CD4-positive, alpha-beta T cell treated with Interleukin-17A for 1 hour (primary cell): ENCODE data around the gene FKBP2.

Source experiments
- DNase-seq: peaks from one replicate; pipeline ENCODE4 v3.0.0-alpha.2; 2020

FKBP2 gene

GRCh38 chr11:64250415-64251015 lies 9.6 kb downstream of the FKBP2 start:
- DNase-seq, result no peak

DNA sequence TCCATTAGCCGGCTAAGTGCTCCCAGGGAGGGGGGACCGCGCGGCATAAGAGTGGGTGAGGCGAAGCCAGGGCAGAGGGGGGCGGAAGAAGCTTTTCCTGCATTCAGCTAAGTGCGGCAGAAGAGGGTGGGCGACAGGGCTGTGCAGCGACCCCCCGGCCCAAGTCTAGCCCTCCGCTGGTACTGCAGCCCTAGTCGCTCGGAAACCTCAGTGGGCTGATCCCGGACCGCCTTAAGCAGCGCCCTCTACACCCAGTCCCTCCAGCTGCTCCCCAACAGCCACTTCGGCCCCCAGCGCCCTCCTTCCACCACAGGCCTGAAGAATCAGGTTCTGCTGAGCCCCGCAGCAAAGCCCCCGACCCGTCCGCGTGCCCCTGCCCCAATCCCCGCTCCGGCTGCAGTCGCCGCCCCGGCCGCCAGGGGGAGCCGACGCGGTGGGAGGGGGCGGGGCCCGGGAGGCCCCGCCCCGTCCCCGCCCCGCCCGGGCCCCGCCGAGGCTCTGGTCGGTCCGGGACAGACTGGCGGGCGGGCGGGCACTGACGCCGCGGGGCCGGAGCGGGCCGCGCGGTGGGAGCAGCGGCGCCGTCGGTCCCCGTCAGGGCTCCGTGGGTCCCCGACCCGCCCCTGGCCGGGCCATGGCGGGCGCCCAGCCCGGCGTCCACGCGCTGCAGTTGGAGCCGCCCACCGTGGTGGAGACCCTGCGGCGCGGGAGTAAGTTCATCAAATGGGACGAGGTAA lies 10.3 kb downstream of the FKBP2 start, which contains the start of gene PLCB3:
Gene PLCB3 (plus strand): TSS at position 515 of the 737 bp plus-strand sequence. CDS start 120 bp downstream, at position 635.
- DNase-seq, result peak; percentile 70

- DNase-seq, result no peak
Observed at GRCh38 chr11:64251753-64252002, 10.8 kb downstream of the FKBP2 start.

DNA sequence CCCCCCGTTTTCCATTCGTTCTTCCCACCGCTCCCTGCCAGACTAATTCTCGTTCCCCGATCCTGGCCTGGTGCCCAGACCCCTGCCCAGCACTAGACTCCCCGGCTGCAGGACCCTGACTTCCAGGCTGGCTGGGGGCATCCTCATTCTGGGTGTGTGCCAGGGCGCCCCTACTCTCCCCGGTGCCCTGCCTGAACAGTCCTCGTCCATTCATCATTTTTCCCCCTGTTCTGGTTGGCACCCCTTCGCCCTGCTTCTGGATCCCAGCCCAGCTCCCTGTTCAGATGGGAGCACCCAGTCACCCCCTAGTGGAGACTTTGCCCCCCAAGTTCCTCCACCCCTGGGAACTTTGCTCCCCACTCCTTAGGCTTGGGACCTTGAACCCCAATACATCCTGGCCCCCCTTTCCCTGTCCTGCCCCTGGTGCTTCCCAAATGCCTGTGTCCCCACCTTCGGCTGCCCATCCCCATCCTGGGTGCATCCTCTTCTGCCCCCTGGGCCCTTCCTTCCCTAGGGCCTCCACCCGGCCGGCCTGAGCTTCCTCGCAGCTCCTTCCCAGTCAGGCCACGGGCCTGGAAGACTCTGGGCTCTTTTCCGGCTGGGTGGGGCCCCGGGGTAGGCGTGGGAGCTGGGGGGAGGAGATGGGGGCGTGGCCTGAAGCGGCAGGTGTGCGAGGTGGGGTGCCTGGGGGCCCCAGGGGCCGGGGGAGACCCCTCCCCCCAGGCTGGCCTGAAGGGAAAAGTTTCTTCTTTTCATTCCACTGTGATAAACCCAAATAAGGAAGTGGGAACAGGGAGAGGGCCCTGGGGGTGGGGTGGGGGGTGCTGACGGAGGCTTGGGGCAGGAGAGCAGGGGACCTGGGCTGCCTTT lies 11.3 kb downstream of the FKBP2 start:
- DNase-seq, result no peak

GRCh38 chr11:64253043-64253442 lies 12.1 kb downstream of the FKBP2 start:
- DNase-seq, result no peak

DNA sequence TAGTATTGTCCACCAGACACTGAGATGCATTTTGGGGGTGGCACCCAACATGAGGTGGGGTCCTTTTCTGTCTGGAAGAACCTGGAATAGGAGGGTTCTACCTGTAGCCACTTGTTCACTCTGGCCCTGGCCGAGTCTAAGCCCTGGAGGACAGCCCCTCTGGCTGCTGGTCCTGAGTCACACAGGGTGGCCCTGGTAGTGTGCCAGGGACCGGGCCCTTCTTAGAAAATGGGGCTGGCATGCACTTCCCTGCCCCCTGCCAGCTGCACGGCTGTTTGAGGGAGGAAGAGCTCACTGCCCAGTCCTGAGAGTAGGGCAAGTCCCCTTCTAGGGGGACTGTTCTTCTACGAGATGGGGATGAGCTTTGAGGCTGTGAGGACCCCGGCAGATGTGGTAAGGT lies 12.6 kb downstream of the FKBP2 start:
- DNase-seq, result no peak

DNA sequence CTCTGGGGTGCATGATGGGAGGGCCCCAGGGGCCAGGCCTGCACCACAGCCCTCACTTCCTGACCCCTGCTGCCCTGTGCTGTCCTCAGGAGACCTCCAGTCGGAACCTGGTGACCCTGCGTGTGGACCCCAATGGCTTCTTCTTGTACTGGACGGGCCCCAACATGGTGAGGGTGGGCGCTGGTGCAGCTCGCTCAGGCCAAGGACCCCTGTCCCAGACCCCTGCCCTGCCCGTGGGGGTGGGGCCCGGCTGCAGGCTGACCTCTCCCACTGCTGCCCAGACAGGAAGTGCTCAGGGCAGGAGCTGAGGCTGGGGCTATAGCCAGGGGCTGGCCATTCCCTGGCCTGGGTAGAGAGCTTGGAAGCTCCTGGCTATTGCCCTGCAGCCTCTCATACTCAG lies 13.4 kb downstream of the FKBP2 start:
- DNase-seq, result no peak

DNA sequence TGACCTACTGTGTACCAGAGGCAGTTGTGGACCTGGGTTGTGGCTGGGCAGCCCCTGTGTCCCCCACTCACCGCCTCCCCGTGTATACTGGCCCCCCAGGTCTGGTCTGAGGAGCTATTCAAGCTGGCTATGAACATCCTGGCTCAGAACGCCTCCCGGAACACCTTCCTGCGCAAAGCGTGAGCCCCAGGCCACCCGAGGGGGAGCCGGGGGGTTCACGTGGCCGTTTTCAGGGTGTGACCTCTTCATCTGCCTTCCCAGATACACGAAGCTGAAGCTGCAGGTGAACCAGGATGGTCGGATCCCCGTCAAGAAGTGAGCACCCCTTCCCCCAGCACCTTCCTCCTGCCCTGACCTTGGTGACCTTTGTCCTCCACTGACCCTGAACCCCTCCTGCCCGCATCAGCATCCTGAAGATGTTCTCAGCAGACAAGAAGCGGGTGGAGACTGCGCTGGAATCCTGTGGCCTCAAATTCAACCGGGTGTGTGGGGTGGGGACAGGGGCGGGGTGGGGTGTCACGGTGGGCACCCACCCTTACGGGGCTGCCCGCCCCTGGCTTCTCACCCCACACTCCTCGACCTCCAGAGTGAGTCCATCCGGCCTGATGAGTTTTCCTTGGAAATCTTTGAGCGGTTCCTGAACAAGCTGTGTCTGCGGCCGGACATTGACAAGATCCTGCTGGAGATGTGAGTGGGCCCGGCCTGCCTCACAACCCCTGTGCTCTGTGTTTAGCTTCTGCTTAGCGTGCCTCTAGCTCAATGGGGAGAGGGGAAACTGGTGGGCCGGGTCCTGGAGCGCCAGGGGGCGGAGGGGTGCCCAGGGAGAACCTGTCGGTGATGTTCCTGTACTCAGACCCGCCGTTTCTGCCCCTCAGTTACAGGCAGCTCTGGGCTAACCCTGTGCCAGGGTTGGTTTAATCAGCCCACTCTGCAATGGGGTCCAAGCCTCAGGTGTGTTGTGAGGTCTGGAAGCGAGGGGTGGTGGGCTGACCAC lies 14.5 kb downstream of the FKBP2 start:
- DNase-seq, result no peak

GRCh38 chr11:64256300-64256699 lies 15.4 kb downstream of the FKBP2 start:
- no peak for DNase-seq

GRCh38 chr11:64258356-64258755 lies 17.5 kb downstream of the FKBP2 start:
- no peak for DNase-seq

DNA sequence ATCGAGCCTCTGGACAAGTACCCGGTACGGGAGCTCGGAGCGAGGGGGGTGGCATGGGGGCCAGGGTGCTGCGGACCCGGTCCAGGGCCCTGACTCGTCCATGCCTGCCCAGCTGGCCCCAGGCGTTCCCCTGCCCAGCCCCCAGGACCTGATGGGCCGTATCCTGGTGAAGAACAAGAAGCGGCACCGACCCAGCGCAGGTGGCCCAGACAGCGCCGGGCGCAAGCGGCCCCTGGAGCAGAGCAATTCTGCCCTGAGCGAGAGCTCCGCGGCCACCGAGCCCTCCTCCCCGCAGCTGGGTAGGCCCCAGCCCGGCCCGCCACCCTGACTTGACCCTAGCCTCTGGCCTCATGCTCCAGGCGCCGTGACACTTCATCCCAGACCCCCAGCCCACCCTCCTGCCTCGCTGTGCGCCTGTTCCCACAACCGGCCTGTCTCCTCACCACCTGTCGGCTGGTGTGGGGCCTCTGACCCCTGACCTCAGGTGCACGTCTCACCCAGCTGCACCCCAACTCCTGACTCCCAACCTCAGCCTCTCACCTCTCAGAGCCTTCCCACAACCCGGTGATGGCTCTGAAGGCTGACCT lies 18.1 kb downstream of the FKBP2 start:
- DNase-seq, result no peak

- DNase-seq, result no peak
Observed at GRCh38 chr11:64259533-64260067, 18.7 kb downstream of the FKBP2 start.

- DNase-seq, result no peak
Observed at GRCh38 chr11:64260147-64260708, 19.3 kb downstream of the FKBP2 start.

DNA sequence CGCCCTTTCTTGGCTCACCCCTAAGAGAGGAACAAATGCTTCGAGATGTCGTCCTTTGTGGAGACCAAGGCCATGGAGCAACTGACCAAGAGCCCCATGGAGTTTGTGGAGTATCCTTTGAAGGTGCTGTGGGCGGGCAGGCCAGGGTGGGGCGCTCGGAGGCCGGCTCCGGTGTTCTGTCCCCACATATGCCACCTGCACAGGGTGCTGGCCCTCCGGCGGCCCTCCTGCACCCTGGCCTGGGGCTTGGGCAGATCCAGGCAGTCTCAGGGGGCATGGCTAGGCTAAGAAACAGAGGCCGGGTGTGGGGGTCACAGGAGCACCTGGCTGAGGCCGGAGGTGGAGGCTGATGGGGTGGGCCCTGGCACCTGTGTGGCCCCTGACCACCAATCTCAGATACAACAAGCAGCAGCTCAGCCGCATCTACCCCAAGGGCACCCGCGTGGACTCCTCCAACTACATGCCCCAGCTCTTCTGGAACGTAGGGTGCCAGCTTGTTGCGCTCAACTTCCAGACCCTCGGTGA lies 20.7 kb downstream of the FKBP2 start:
- no peak for DNase-seq

GRCh38 chr11:64262271-64263002 lies 21.5 kb downstream of the FKBP2 start:
- no peak for DNase-seq

DNA sequence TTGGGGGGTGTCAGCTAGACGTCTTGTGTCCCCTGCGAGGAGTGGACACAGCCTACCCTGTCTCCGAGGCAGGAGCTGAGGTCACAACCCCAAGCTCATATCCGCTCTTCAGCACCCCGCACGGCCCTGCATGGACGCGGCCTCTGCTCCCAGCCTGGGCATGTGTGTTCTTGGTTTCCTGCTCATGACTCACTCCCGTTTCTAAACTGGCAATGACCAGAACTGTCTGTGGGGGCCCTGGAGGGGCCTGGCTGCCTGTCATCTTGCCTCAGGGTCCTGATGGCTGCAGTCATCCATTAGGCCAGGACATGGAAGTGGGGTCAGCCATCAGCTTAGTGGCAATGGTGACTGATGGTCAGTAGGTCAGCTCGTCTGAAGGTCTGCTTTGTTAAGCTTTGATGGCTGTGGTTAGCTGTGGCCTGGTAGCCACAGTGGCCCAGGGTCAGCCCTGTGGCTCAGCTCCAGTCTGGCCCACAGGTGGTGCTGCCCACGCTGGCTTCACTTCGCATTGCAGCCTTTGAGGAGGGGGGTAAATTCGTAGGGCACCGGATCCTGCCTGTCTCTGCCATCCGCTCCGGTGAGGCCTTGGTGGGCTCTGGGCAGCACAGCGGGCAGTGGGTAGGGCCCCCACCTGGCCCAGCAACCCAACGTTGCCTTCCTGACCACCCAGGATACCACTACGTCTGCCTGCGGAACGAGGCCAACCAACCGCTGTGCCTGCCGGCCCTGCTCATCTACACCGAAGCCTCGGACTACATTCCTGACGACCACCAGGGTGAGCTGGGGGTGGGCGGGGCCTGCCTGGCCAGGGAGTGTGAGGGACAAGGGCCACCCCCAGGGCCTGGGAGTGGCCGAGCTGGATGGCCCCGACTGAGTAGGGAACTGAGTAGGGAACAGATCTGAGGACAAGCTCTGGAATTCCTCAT lies 22.4 kb downstream of the FKBP2 start:
- no peak for DNase-seq

GRCh38 chr11:64263947-64264317 lies 23.0 kb downstream of the FKBP2 start:
- DNase-seq, result no peak

- DNase-seq, result no peak
Observed at GRCh38 chr11:64264371-64264852, 23.5 kb downstream of the FKBP2 start.
